ENCODE data around the gene SP6. TPM values are rescaled to one million over a fixed set of nuclear protein-coding genes. Genes with fewer than 3 reads are reported as not detected.

The SP6 gene
- total RNA-seq, 1 donor from 2014 or later = 2.0 TPM

DNA sequence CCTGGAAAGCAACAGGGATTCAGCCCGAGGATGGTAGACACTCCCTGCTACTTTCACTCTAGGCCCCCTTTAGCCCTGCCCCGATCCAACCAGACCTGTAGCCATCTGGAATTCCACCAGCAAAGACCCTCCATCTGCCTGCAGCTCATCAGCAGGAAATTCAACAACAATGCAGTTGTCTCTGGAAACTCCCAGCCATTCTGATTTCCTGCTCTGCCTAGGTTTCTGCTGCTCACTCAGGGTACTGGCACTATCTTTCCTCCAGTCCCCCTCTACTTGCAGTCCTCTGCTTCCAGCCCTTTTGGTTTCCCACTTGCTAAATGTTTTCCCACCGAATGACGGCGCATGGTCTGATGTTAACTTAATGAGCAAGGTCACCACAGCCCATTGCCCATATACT is 2.7 kb upstream of the SP6 start:
- DNase-seq (ENCODE audit: low read depth) = no peak
- H3K4me3 ChIP-seq (ENCODE audit: low read depth, low read length) = no peak overlapping the region
- TF ChIP-seq, protein P1, sequence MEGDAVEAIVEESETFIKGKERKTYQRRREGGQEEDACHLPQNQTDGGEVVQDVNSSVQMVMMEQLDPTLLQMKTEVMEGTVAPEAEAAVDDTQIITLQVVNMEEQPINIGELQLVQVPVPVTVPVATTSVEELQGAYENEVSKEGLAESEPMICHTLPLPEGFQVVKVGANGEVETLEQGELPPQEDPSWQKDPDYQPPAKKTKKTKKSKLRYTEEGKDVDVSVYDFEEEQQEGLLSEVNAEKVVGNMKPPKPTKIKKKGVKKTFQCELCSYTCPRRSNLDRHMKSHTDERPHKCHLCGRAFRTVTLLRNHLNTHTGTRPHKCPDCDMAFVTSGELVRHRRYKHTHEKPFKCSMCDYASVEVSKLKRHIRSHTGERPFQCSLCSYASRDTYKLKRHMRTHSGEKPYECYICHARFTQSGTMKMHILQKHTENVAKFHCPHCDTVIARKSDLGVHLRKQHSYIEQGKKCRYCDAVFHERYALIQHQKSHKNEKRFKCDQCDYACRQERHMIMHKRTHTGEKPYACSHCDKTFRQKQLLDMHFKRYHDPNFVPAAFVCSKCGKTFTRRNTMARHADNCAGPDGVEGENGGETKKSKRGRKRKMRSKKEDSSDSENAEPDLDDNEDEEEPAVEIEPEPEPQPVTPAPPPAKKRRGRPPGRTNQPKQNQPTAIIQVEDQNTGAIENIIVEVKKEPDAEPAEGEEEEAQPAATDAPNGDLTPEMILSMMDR (conservative IDR thresholded peaks at IDR 0.05; ENCODE audit: low read depth, low read length) = no peak

DNA sequence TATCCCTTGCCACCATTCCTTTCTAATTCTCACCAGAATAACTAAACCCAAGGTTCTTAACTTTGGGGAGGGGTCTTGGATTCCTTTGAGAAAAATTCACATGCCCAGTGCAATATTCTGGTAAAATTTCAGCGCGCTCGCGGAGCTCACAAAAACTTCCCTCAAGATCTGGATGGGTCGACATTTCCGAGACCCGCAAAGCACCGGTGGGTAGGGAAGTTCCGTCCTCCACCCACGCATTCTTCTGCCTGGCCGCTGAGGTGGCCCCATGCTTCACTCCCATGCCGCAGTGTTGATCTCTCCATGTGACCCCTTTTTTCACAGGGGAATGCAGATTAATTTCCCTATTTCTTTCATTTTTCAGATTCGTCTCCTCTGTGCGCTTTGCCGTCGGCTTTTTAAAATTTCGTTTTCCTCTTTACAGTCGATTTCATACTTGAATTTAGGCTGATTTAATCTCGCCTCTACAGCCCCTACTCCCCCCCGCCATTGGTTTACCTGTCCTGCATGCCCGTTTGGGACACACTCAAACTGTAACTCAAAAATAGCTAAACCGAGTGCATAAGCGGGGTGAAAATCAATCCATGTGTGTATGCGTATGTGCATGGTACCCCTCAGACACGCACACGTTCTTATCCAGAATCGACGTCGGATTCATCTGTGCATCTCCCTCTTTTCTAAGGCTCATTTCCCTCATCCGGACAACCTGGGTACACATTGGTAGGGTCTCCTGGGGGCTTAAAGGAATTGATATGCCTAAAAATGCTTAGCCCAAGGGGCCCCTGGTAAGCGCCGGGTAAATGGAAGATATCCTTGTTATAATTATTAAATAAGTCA is 1.4 kb upstream of the SP6 start:
- no peak overlapping the region for H3K4me3 ChIP-seq (ENCODE audit: low read depth, low read length)
- TF ChIP-seq, protein P1 (conservative IDR thresholded peaks at IDR 0.05; ENCODE audit: low read depth, low read length) = no peak
- DNase-seq (ENCODE audit: low read depth) = no peak

DNA sequence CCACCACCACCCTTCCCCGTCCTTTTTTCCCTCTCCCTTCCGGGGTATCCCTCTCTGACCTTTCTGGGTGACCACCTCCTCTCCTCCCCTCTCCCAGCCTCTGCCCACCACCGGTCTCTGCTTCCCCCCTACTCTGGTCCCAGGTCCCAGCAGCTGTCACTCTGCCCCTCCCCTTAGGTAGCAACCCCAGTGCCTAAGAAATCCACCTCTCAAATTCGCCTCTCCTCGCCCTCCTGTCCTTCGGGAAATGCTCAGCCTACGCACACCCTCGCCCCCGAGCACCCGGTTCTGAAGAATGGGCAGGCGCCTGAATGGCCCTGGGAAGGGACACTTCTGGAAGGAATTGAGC is 775 bp upstream of the SP6 start:
- TF ChIP-seq, protein P1 (conservative IDR thresholded peaks at IDR 0.05; ENCODE audit: low read depth, low read length) = no peak
- no peak for DNase-seq (ENCODE audit: low read depth)
- H3K4me3 ChIP-seq (ENCODE audit: low read depth, low read length) = no peak overlapping the region

DNA sequence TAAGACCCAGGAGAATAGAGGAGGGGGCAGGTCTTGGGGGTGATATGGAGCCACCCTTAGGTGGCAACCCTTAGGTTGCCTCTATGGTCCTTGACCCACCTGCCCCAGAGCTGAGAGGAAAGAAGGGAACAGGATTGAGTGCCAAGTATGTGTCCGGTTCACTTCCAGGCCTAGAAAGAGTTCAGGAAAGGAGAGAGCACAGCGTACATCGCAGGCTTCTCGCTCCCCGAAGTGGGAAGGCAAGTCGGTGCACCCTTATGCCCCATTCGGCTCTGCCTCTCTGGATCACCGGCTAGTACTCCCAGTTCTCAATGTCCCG is 631 bp downstream of the SP6 start:
- TF ChIP-seq, protein P1 (conservative IDR thresholded peaks at IDR 0.05; ENCODE audit: low read depth, low read length) = no peak
- DNase-seq (ENCODE audit: low read depth) = no peak
- H3K4me3 ChIP-seq (ENCODE audit: low read depth, low read length) = peak overlapping the region; percentile 56

DNA sequence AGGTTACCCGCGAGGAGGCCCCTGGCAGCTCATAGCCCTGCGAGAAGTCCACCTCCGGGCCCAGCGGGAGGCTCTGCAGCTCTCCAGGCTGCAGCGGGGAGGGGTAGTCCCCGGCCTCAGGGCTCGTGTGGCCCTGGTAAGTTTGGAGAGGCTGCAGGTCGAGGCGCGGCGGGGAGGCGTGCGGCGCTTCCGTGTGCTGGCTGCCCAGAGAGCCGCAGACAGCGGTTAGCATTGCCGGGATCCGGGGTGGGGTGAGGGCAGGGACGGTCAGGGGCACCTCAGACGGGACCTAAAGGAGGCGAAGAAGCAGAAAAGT is 2.8 kb downstream of the SP6 start:
- TF ChIP-seq, protein P1 (conservative IDR thresholded peaks at IDR 0.05; ENCODE audit: low read depth, low read length) = no peak
- no peak overlapping the region for H3K4me3 ChIP-seq (ENCODE audit: low read depth, low read length)
- DNase-seq (ENCODE audit: low read depth) = no peak

DNA sequence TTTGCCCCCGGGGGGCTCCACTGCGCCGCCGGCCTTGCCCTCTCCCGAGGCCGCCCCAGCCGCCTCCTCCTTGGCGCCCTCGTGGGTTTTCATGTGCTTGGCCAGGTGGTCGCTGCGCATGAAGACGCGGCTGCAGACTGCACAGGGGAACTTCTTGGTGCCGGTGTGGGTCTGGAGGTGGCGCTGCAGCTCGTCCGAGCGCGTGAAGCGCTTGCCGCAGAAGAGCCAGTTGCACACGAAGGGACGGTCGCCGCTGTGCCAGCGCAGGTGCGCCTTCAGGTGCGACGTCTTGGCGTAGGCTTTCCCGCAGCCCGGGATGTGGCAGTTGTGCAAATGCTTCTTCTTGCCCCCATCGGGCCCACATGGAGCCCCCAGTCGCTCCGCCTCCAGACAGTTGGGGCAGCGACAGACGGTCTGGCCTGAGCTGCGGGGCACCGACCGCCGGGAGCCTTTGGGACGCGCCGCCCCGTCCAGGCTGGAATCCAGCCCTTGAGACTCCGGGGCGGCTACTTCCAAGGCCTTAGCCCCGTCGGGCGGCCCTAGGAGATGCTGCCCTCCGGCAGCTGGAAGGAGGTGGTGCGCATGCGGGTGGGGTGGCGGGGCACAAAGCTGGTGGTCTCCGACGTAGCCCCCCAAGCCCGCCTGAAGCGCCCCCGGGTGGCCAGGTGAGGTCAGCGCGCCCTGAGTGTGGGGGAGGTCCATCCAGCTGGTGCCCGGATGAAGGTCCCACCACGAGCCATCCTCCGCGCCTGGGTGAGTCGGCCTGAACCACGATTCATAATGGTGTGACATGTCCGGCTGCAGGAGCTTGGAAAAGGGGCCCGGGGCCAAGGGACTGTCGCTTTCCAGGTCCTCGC is 3.4 kb downstream of the SP6 start:
- TF ChIP-seq, protein P1 (conservative IDR thresholded peaks at IDR 0.05; ENCODE audit: low read depth, low read length) = peak; percentile 43
- H3K4me3 ChIP-seq (ENCODE audit: low read depth, low read length) = no peak overlapping the region
- no peak for DNase-seq (ENCODE audit: low read depth)
